GM20000 (cell line): ENCODE data around the gene NRG3.

Experiments used
- DNase-seq: peaks from one replicate; pipeline ENCODE4 v3.0.0; 2012; ENCODE audit warnings: low spot score
- TF ChIP-seq, protein P1 (sequence below): IDR thresholded peaks from 2 replicates; pipeline ENCODE4 v1.5.1; 2012; ENCODE audit warnings: mild to moderate bottlenecking, control low read depth; ENCODE audit errors: extremely low read depth, missing control alignments

The NRG3 gene

DNA sequence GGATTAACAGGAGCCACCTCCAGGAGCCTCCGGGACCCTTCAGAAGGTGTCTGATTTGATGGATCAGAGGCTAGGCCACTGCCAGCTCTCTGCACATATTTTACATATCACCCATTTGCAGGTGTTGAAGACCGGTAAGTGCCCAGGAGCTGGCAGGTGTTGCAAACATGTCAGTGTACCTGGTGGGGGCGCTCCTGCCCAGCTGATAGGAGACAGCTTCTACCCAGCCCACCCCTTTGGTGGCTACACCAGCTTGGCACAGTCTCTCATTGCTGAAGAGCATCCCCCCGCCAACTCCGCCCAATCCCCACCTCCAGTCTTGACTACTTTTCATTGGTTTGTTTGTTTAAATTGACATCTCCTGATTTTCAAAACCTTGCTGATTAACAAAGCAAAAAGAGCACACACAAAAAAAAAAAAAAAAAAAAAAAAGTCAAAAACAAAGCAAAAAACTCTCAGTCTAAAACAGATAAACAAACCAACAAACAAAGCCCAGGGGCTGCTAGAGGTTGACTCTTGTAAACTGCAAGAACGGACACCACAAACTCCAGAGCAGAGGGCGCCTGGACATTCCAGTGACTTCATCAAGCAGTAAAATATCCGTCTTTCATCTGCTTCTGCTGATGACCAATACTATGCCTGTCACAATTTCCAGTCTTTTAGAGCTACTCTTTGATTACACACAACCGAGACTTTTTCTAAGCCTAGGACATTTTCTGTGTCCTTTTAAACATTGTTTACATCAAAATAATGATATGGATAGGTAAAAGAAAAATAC, 275.3 kb downstream of the NRG3 start:
- DNase-seq = peak; percentile 5
- TF ChIP-seq, protein P1, sequence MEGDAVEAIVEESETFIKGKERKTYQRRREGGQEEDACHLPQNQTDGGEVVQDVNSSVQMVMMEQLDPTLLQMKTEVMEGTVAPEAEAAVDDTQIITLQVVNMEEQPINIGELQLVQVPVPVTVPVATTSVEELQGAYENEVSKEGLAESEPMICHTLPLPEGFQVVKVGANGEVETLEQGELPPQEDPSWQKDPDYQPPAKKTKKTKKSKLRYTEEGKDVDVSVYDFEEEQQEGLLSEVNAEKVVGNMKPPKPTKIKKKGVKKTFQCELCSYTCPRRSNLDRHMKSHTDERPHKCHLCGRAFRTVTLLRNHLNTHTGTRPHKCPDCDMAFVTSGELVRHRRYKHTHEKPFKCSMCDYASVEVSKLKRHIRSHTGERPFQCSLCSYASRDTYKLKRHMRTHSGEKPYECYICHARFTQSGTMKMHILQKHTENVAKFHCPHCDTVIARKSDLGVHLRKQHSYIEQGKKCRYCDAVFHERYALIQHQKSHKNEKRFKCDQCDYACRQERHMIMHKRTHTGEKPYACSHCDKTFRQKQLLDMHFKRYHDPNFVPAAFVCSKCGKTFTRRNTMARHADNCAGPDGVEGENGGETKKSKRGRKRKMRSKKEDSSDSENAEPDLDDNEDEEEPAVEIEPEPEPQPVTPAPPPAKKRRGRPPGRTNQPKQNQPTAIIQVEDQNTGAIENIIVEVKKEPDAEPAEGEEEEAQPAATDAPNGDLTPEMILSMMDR = no peak

DNA sequence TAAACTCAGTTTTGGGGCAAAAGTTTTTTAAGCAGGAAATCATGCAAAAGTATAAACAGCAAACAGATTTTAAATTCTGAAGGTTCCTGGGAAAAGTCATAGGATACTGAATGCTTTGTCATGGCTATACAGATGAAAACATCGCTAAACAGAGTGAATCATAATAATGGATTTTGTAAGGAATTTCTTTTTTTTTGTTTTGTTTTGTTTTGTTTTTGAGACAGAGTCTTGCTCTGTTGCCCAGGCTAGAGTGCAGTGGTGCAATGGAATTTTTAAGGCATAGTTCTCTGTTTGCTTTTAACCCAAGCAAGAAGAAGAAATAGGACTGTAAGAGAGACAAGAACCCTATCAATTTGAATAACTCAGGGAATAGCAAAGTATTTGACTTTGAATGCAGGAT, 285.3 kb downstream of the NRG3 start:
- TF ChIP-seq, protein P1 = no peak
- no peak for DNase-seq

DNA sequence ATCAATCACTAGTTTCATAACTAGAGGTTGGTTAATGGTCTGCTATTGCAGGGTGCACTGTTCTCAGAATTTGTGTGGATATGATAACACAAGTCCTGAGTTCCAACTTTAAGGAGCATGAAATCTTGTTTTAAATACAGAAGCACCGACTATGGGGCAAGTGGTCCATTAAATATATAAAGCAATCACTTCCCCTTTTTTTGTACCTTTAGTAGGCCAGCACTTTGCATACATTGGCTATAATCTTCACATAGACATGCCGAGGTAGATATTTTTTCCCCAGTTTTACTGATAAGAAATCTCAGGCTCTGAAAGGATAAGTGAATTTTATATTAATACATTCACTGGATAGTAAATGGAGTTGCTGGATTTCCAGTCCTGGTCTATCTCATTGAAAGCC, 286.3 kb downstream of the NRG3 start:
- TF ChIP-seq, protein P1 = no peak
- no peak for DNase-seq

DNA sequence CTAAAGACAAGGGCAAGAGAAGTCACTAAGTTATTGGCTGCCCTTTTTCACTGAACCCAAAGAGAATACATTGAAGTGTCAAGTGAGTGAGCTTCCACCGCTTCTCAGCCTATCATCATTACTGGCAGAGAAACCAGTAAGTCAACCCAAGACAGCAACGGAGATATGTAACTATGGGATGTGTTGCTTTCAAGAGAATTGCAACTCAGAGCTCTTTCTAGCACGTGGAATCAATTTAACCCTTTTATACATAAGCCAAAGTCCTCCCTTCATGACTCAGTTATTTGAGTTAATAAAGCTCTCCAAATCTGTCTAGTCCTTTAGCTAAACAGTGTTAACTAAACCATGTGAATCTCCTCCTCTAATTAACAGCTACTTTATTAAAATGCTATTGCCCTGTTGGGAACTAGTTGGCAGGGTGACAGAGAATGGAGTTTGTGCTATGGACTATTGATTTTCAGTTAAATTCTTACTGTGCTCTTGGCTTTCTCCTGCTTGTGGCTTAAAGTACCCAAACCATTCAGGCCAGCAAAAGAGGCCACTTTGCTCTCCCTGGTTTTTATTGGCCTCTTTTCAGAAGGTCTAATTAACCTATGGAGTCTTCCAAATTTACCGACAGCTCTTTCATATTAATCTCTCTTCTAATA, 287.7 kb downstream of the NRG3 start:
- TF ChIP-seq, protein P1 = no peak
- no peak for DNase-seq

DNA sequence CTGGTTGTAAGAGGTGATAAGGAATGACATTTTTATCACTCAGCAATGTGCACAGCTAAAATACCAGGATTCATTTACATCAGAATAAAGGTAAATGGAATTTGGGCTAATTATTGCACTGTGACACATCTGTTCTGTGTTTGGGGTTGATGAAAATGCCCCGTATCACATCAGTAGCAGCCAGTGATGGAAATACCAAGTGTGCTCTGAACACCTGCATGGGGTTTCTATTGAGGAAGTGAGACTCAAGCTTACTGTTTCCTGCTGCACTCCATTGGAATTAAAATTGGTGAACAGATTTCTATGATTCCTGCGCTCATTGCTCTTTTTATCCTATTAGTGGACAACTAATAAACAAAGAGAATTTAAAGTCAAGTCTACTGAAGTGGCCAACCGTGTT, 296.9 kb downstream of the NRG3 start:
- no peak for DNase-seq
- TF ChIP-seq, protein P1 = no peak

DNA sequence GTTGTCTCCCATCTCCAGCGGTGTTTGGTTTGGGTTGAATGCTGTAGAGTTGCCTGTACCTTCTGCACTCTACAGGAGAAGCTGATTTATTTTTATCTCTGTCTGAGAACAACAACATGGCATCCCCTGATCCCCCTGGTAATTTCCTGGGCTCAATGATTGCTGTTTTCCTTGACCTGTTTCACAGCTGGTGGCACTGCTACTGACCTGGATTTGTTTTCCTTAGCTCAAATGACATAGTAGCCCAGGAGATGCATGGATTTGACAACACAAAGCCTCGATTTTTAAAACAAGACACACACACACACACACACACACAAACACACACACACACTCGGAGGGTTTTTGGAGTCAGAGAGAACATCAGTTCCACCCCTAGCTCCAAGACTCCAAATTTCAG, 301.6 kb downstream of the NRG3 start:
- DNase-seq = no peak

More for the DNA sequence above, 301.6 kb downstream of the NRG3 start:
- TF ChIP-seq, protein P1 = no peak
